H9 (cell line): ENCODE measurements around the gene CCSER1. TPM values are rescaled to one million over a fixed set of nuclear protein-coding genes. Genes with fewer than 3 reads are reported as not detected.

Experiments
- DNase-seq: peaks from one replicate; pipeline ENCODE4 v3.0.0-alpha.2; 2017
- H2AFZ ChIP-seq: one replicate; pipeline ENCODE4 v1.6.1; 2013; ENCODE audit warnings: mild to moderate bottlenecking, low read length, control low read depth, moderate library complexity
- H2AK5ac ChIP-seq: 2 replicates; pipeline ENCODE4 v1.6.1; 2013; ENCODE audit warnings: low read length, control low read depth, mixed read lengths; ENCODE audit not compliant: insufficient read length
- H2BK120ac ChIP-seq: one replicate; pipeline ENCODE4 v1.6.1; 2013; ENCODE audit warnings: low read depth, mild to moderate bottlenecking, low read length, control low read depth, inconsistent platforms; ENCODE audit not compliant: poor library complexity, severe bottlenecking
- H2BK12ac ChIP-seq: 2 replicates; pipeline ENCODE4 v1.6.1; 2013; ENCODE audit warnings: low read length, control low read depth, mixed read lengths, low read depth; ENCODE audit not compliant: insufficient read length
- H2BK15ac ChIP-seq: 2 replicates; pipeline ENCODE4 v1.6.1; 2013; ENCODE audit warnings: low read depth, low read length, control low read depth
- H2BK20ac ChIP-seq: one replicate; pipeline ENCODE4 v1.6.1; 2013; ENCODE audit warnings: low read depth, mild to moderate bottlenecking, low read length, control low read depth, inconsistent platforms; ENCODE audit not compliant: poor library complexity, severe bottlenecking
- H2BK5ac ChIP-seq: 2 replicates; pipeline ENCODE4 v1.6.1; 2013; ENCODE audit warnings: low read length, control low read depth, mixed read lengths; ENCODE audit not compliant: insufficient read length
- H3K14ac ChIP-seq: 2 replicates; pipeline ENCODE4 v1.6.1; 2013; ENCODE audit warnings: low read length, control low read depth; ENCODE audit not compliant: insufficient read depth
- H3K18ac ChIP-seq: 2 replicates; pipeline ENCODE4 v1.6.1; 2013; ENCODE audit warnings: low read depth, mild to moderate bottlenecking, mixed read lengths, low read length, control low read depth; ENCODE audit not compliant: insufficient read length
- H3K23ac ChIP-seq: 2 replicates; pipeline ENCODE4 v1.6.1; 2013; ENCODE audit warnings: low read length, control low read depth, mixed read lengths, low read depth; ENCODE audit not compliant: insufficient read length
- H3K23me2 ChIP-seq: 2 replicates; pipeline ENCODE4 v1.6.1; 2013; ENCODE audit warnings: low read depth, mild to moderate bottlenecking, mixed read lengths, low read length, control low read depth; ENCODE audit not compliant: insufficient read length, poor library complexity, severe bottlenecking
- H3K27ac ChIP-seq: 2 replicates; pipeline ENCODE4 v1.5.1; 2013; ENCODE audit warnings: low read length, control low read depth, mixed read lengths, low read depth; ENCODE audit not compliant: insufficient read length
- H3K27me3 ChIP-seq: 2 replicates; pipeline ENCODE4 v1.6.1; 2013; ENCODE audit warnings: low read length, control low read depth, inconsistent platforms; ENCODE audit not compliant: insufficient read depth
- H3K4ac ChIP-seq: 2 replicates; pipeline ENCODE4 v1.6.1; 2013; ENCODE audit warnings: low read depth, mild to moderate bottlenecking, control low read depth, inconsistent platforms, low read length, moderate library complexity
- H3K4me1 ChIP-seq: 2 replicates; pipeline ENCODE4 v1.6.1; 2013; ENCODE audit warnings: low read length, control low read depth, inconsistent platforms; ENCODE audit not compliant: insufficient read depth
- H3K4me2 ChIP-seq: 2 replicates; pipeline ENCODE4 v1.6.1; 2013; ENCODE audit warnings: low read length, control low read depth, mixed read lengths; ENCODE audit not compliant: insufficient read length, insufficient read depth
- H3K56ac ChIP-seq: 2 replicates; pipeline ENCODE4 v1.6.1; 2013; ENCODE audit warnings: low read depth, mild to moderate bottlenecking, mixed read lengths, low read length, control low read depth; ENCODE audit not compliant: insufficient read length
- H3K79me1 ChIP-seq: 2 replicates; pipeline ENCODE4 v1.6.1; 2013; ENCODE audit warnings: low read depth, mild to moderate bottlenecking, moderate library complexity, low read length, control low read depth, inconsistent platforms; ENCODE audit not compliant: insufficient read depth, poor library complexity, severe bottlenecking
- H3K79me2 ChIP-seq: 2 replicates; pipeline ENCODE4 v1.6.1; 2013; ENCODE audit warnings: low read length, control low read depth, inconsistent platforms; ENCODE audit not compliant: insufficient read depth
- H3K9ac ChIP-seq: 2 replicates; pipeline ENCODE4 v1.6.1; 2013; ENCODE audit warnings: low read length, control low read depth, mixed read lengths; ENCODE audit not compliant: insufficient read length; ENCODE audit errors: extremely low read depth
- H3K9me3 ChIP-seq: one replicate; pipeline ENCODE4 v1.6.1; 2013; ENCODE audit warnings: low read depth, low read length, inconsistent platforms; ENCODE audit not compliant: control insufficient read depth
- H3T11ph ChIP-seq: one replicate; pipeline ENCODE4 v1.6.1; 2013; ENCODE audit warnings: mild to moderate bottlenecking, low read length, control low read depth, inconsistent platforms
- H4K20me1 ChIP-seq: one replicate; pipeline ENCODE4 v1.6.1; 2013; ENCODE audit not compliant: control insufficient read depth, insufficient read length, insufficient read depth
- H4K5ac ChIP-seq: 2 replicates; pipeline ENCODE4 v1.6.1; 2013; ENCODE audit warnings: low read depth, mild to moderate bottlenecking, mixed read lengths, low read length, control low read depth; ENCODE audit not compliant: insufficient read length
- H4K8ac ChIP-seq: replicated peaks from 2 replicates; pipeline ENCODE4 v1.6.1; 2013; ENCODE audit warnings: low read length, control low read depth, mixed read lengths, low read depth; ENCODE audit not compliant: insufficient read length
- H4K91ac ChIP-seq: 2 replicates; pipeline ENCODE4 v1.6.1; 2013; ENCODE audit warnings: low read depth, mild to moderate bottlenecking, moderate library complexity, mixed read lengths, low read length, control low read depth; ENCODE audit not compliant: insufficient read length
- H3K27ac Mint-ChIP-seq, 3 experiments: 2 replicates in 2 of 3; 3 replicates in 1 of 3; pipeline ENCODE4 v1.8.0; 2020 to 2021; ENCODE audit warnings: mixed read lengths in 3 of 3, mild to moderate bottlenecking in 1 of 3, moderate library complexity in 1 of 3
- H3K27me3 Mint-ChIP-seq: 2 replicates; pipeline ENCODE4 v1.8.0; 2021; ENCODE audit warnings: low read depth, mild to moderate bottlenecking, moderate library complexity, mixed read lengths
- H3K36me3 Mint-ChIP-seq, 3 experiments: 2 replicates in 2 of 3; 3 replicates in 1 of 3; pipeline ENCODE4 v1.8.0; 2020 to 2021; ENCODE audit warnings: low read depth in 3 of 3, mixed read lengths in 3 of 3; ENCODE audit not compliant: insufficient read depth in 1 of 3
- H3K4me1 Mint-ChIP-seq, 2 experiments: 2 replicates each; pipeline ENCODE4 v1.8.0; 2020; ENCODE audit warnings: mixed read lengths in 2 of 2
- H3K4me3 Mint-ChIP-seq, 2 experiments: 2 replicates in 1 of 2; 3 replicates in 1 of 2; pipeline ENCODE4 v1.8.0; 2020 to 2021; ENCODE audit warnings: mild to moderate bottlenecking in 2 of 2, mixed read lengths in 2 of 2, moderate library complexity in 1 of 2
- H3K9me3 Mint-ChIP-seq, 2 experiments: 2 replicates in 1 of 2; 3 replicates in 1 of 2; pipeline ENCODE4 v1.8.0; 2020; ENCODE audit warnings: mild to moderate bottlenecking in 2 of 2, mixed read lengths in 2 of 2, moderate library complexity in 1 of 2
- total RNA-seq: library from RNA; stranded (reverse); gene quantifications from 2 replicates; pipeline ENCODE4 v1.2.1, GENCODE V29; 2021
- TF ChIP-seq, protein P1 (sequence below): fragments of 200-600 bp; sonication (generic); conservative IDR thresholded peaks from 3 replicates; pipeline ENCODE4 v1.8.0; 2021; ENCODE audit warnings: antibody characterized with exemption, mild to moderate bottlenecking

Gene CCSER1
- total RNA-seq, 1 experiment from 2014 or later, result 0.37 TPM

GRCh38 chr4:90152024-90152423 lies 24.8 kb downstream of the CCSER1 start:
- no peak overlapping the region for H3K18ac ChIP-seq
- H3K27ac ChIP-seq, result no peak overlapping the region
- peaks cover under 1 to 2% of the 10 kb centered on the region in 2 experiments; a peak in 2 of 5 replicates for H3K9me3 Mint-ChIP-seq
- H3K56ac ChIP-seq, result no peak overlapping the region
- DNase-seq, result no peak
- no peak overlapping the region for H2BK5ac ChIP-seq
- H3K23ac ChIP-seq, result no peak overlapping the region
- no peaks in the 10 kb centered on the region for H3K79me2 ChIP-seq
- H4K91ac ChIP-seq, result no peak overlapping the region
- H2BK20ac ChIP-seq, result no peak overlapping the region
- peaks cover 0 to 3% (median under 1%) of the 10 kb centered on the region in 3 experiments; a peak in 3 of 7 replicates for H3K36me3 Mint-ChIP-seq
- H3K27me3 ChIP-seq, result no peaks in the 10 kb centered on the region
- H2AFZ ChIP-seq, result no peak overlapping the region
- H3K79me1 ChIP-seq, result no peaks in the 10 kb centered on the region
- no peak overlapping the region for H4K8ac ChIP-seq
- TF ChIP-seq, protein P1, sequence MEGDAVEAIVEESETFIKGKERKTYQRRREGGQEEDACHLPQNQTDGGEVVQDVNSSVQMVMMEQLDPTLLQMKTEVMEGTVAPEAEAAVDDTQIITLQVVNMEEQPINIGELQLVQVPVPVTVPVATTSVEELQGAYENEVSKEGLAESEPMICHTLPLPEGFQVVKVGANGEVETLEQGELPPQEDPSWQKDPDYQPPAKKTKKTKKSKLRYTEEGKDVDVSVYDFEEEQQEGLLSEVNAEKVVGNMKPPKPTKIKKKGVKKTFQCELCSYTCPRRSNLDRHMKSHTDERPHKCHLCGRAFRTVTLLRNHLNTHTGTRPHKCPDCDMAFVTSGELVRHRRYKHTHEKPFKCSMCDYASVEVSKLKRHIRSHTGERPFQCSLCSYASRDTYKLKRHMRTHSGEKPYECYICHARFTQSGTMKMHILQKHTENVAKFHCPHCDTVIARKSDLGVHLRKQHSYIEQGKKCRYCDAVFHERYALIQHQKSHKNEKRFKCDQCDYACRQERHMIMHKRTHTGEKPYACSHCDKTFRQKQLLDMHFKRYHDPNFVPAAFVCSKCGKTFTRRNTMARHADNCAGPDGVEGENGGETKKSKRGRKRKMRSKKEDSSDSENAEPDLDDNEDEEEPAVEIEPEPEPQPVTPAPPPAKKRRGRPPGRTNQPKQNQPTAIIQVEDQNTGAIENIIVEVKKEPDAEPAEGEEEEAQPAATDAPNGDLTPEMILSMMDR, result no peak
- no peaks in the 10 kb centered on the region for H3K23me2 ChIP-seq
- H2BK12ac ChIP-seq, result no peak overlapping the region
- no peaks in the 10 kb centered on the region for H3K4me1 ChIP-seq
- H4K20me1 ChIP-seq, result no peaks in the 10 kb centered on the region
- H2BK15ac ChIP-seq, result no peak overlapping the region
- no peak overlapping the region for H3K4me3 Mint-ChIP-seq
- H2AK5ac ChIP-seq, result no peak overlapping the region
- H3K4me2 ChIP-seq, result no peak overlapping the region
- H4K5ac ChIP-seq, result no peak overlapping the region
- no peak overlapping the region for H3K9ac ChIP-seq
- no peaks in the 10 kb centered on the region for H3K27me3 Mint-ChIP-seq
- no peaks in the 10 kb centered on the region for H3K9me3 ChIP-seq
- H3T11ph ChIP-seq, result no peak overlapping the region
- no peak overlapping the region for H3K4ac ChIP-seq
- no peaks in the 10 kb centered on the region for H3K4me1 Mint-ChIP-seq
- no peak overlapping the region for H3K14ac ChIP-seq
- no peak overlapping the region for H2BK120ac ChIP-seq
- H3K27ac Mint-ChIP-seq, result no peak overlapping the region; a peak in 1 of 7 replicates
